A673 (cell line): Measurements from ENCODE around the gene SLC23A2. TPM values are rescaled to one million over a fixed set of nuclear protein-coding genes. Genes with fewer than 3 reads are reported as not detected.
A peak's percentile ranks its signal among the peaks of the same experiment; 100 is the strongest.

Experiments
- BruUV-seq: library from RNA; stranded (reverse); fragments of 400-500 nt; replicated peaks from 2 replicates; lab custom pipeline; 2021; lab: Mats Ljungman, UMichigan
- CTCF ChIA-PET: fragments of 300-600 bp; sonication (Branson Sonifier 250); formaldehyde crosslinking; loops from one replicate; lab custom pipeline; 2022; ENCODE audit warnings: antibody characterized with exemption; lab: Charles Lee
- POLR2A ChIA-PET: fragments of 300-600 bp; sonication (Branson Sonifier 250); formaldehyde crosslinking; loops from one replicate; lab custom pipeline; 2022; ENCODE audit warnings: antibody characterized with exemption; ENCODE audit not compliant: low non-redundant PET; lab: Charles Lee
- DNase-seq: peaks from one replicate; pipeline ENCODE4 v3.0.0-alpha.2; 2015; ENCODE audit warnings: low spot score
- H3K27ac ChIP-seq: fragments of 200-600 bp; sonication (generic); 2 replicates; pipeline ENCODE4 v1.5.1; 2016; ENCODE audit warnings: mixed run types, low read depth, mild to moderate bottlenecking, mixed read lengths, antibody characterized with exemption, low read length; ENCODE audit not compliant: poor library complexity, severe bottlenecking
- H3K27me3 ChIP-seq: fragments of 200-600 bp; sonication (generic); replicated peaks from 2 replicates; pipeline ENCODE4 v1.6.1; 2017; ENCODE audit warnings: mixed run types, low read depth, mild to moderate bottlenecking, mixed read lengths, antibody characterized with exemption, low read length; ENCODE audit not compliant: insufficient read depth, poor library complexity
- H3K36me3 ChIP-seq: fragments of 200-600 bp; sonication (generic); 2 replicates; pipeline ENCODE4 v1.6.1; 2016; ENCODE audit warnings: mixed run types, mild to moderate bottlenecking, mixed read lengths, antibody characterized with exemption, low read length; ENCODE audit not compliant: insufficient read depth, poor library complexity, severe bottlenecking
- H3K4me1 ChIP-seq: fragments of 200-600 bp; sonication (generic); 2 replicates; pipeline ENCODE4 v1.6.1; 2017; ENCODE audit warnings: mixed run types, mild to moderate bottlenecking, mixed read lengths, antibody characterized with exemption, low read length; ENCODE audit not compliant: insufficient read depth, poor library complexity, severe bottlenecking
- H3K4me3 ChIP-seq: fragments of 200-600 bp; sonication (generic); 2 replicates; pipeline ENCODE4 v1.5.1; 2016; ENCODE audit warnings: low read depth, mixed run types, mild to moderate bottlenecking, mixed read lengths, low read length; ENCODE audit not compliant: poor library complexity, severe bottlenecking
- H3K9me3 ChIP-seq: fragments of 200-600 bp; sonication (generic); 2 replicates; pipeline ENCODE4 v1.6.1; 2016; ENCODE audit warnings: mixed run types, low read depth, mild to moderate bottlenecking, mixed read lengths, antibody characterized with exemption, low read length; ENCODE audit not compliant: poor library complexity, severe bottlenecking
- CTCF ChIP-seq: fragments of 300-800, 200-600 bp; sonication (generic); conservative IDR thresholded peaks from 2 replicates; pipeline ENCODE4 v1.5.1; 2017; ENCODE audit warnings: low read depth, mild to moderate bottlenecking, antibody characterized with exemption, low read length, moderate library complexity, mixed read lengths
- EZH2 ChIP-seq: fragments of 200-600 bp; sonication (generic); IDR thresholded peaks from 2 replicates; pipeline ENCODE4 v1.6.1; 2017; ENCODE audit warnings: borderline replicate concordance, low read depth, mild to moderate bottlenecking, mixed read lengths, antibody characterized with exemption, low read length; ENCODE audit not compliant: poor library complexity, severe bottlenecking
- intact Hi-C: fragments of 100-400 bp; cut with micrococcal nuclease; formaldehyde crosslinking; loops from one replicate; pipeline ENCODE4 v1.10.0; 2022; ENCODE audit not compliant: unreplicated experiment
- total RNA-seq: library from RNA; stranded (reverse); gene quantifications from 2 replicates; pipeline ENCODE4 v1.2.3, GENCODE V29; 2021

SLC23A2 gene
- total RNA-seq, 1 experiment from 2014 or later = 29.4 TPM

- CTCF ChIA-PET = interaction anchor here (0.6 to 0.7 kb wide), 2 partner anchors 130 to 195 kb away, joined by 5 to 8 read pairs; no protein-coding TSS in a partner anchor
- Histone ChIP-seq H3K4me3 (no peak overlapping the region), H3K27ac (no peak overlapping the region), H3K36me3 (peaks cover 2% of the 10 kb centered on the region), H3K27me3 (no peaks in the 10 kb centered on the region), H3K9me3 (peaks cover 3% of the 10 kb centered on the region), H3K4me1 (peaks cover 4% of the 10 kb centered on the region)
- intact Hi-C loops = loop anchor here (5.0 kb wide), 1 partner anchor 350 kb away; no protein-coding TSS in a partner anchor
- no peak for DNase-seq
- POLR2A ChIA-PET = no interaction called here
- TF ChIP-seq CTCF (no peak), EZH2 (no peak)
- BruUV-seq = no TSS peak
Measured at GRCh38 chr20:4957187-4957586, 44.1 kb downstream of the SLC23A2 start.

GRCh38 chr20:4956200-4956810 lies 45.0 kb downstream of the SLC23A2 start:
- peaks cover 4% of the 10 kb centered on the region for H3K9me3 ChIP-seq
- ChIA-PET CTCF (interaction anchor here (0.5 kb wide), 2 partner anchors 129 to 495 kb away, joined by 5 to 11 read pairs; no protein-coding TSS in a partner anchor), POLR2A (interaction anchor here (0.6 kb wide), 1 partner anchor 143 kb away, joined by 3 read pairs; no protein-coding TSS in a partner anchor)
- peaks cover 4% of the 10 kb centered on the region for H3K4me1 ChIP-seq
- H3K36me3 ChIP-seq = peaks cover 5% of the 10 kb centered on the region
- DNase-seq = peak; percentile 71
- no peak overlapping the region for H3K27ac ChIP-seq
- BruUV-seq = no TSS peak
- no peak overlapping the region for H3K4me3 ChIP-seq
- TF ChIP-seq EZH2 = no peak
- peak; percentile 82 for TF ChIP-seq CTCF
- intact Hi-C loops = loop anchor here (5.0 kb wide), 1 partner anchor 349 kb away; no protein-coding TSS in a partner anchor
- no peaks in the 10 kb centered on the region for H3K27me3 ChIP-seq

- ChIA-PET POLR2A (no interaction called here), CTCF (no interaction called here)
- Histone ChIP-seq H3K27ac (no peak overlapping the region), H3K36me3 (peaks cover 5% of the 10 kb centered on the region), H3K9me3 (peaks cover 4% of the 10 kb centered on the region), H3K4me3 (no peak overlapping the region), H3K27me3 (no peaks in the 10 kb centered on the region), H3K4me1 (peaks cover 4% of the 10 kb centered on the region)
- TF ChIP-seq CTCF = no peak
- no peak for TF ChIP-seq EZH2
- intact Hi-C loops = no loop called here
- DNase-seq = no peak
- BruUV-seq = no TSS peak
Measured at GRCh38 chr20:4953881-4954280, 47.4 kb downstream of the SLC23A2 start.
